SK-N-SH (cell line): ENCODE measurements around the gene SHH. TPM values are rescaled to one million over a fixed set of nuclear protein-coding genes. Genes with fewer than 3 reads are reported as not detected.

Experiments used
- CTCF ChIA-PET: fragments of 300-600, 350-600 bp; formaldehyde crosslinking; extraction: SDS; loops from one replicate; lab custom pipeline; 2021; lab: Yijun Ruan, JAX
- POLR2A ChIA-PET: fragments of 350-600 bp; sonication (Branson Sonifier 250); formaldehyde crosslinking; extraction: SDS; loops from one replicate; lab custom pipeline; 2020; ENCODE audit warnings: antibody characterized with exemption, inconsistent platforms; lab: Yijun Ruan, JAX
- DNase-seq: peaks from one replicate; pipeline ENCODE4 v3.0.0; 2012
- H2AFZ ChIP-seq: fragments of 200-600 bp; sonication (generic); 2 replicates; pipeline ENCODE4 v1.8.1; 2016; ENCODE audit warnings: antibody characterized with exemption, mild to moderate bottlenecking, low read depth
- H3F3A ChIP-seq: fragments of 200-600 bp; sonication (generic); replicated peaks from 2 replicates; pipeline ENCODE3; 2016; ENCODE audit warnings: antibody characterized with exemption, mild to moderate bottlenecking; ENCODE audit not compliant: insufficient read depth
- H3K27ac ChIP-seq, 2 experiments: fragments of 200-500 bp in 1 of 2; fragments of 200-600 bp in 1 of 2; sonication (Bioruptor generic) in 1 of 2; sonication (generic), shearing (Covaris generic) in 1 of 2; 2 replicates each; pipeline versions ENCODE4 v1.5.1 to v1.6.1; 2014 to 2016; ENCODE audit warnings: low read depth in 2 of 2, inconsistent platforms in 1 of 2, low read length in 1 of 2, mild to moderate bottlenecking in 1 of 2, mixed read lengths in 1 of 2
- H3K27me3 ChIP-seq: fragments of 200-600 bp; sonication (generic), shearing (Covaris generic); 2 replicates; pipeline ENCODE4 v1.6.1; 2016; ENCODE audit warnings: mixed run types; ENCODE audit not compliant: insufficient read depth
- H3K36me3 ChIP-seq, 2 experiments: fragments of 200-500 bp in 1 of 2; fragments of 200-600 bp in 1 of 2; sonication (Bioruptor generic) in 1 of 2; sonication (generic) in 1 of 2; replicated peaks in 1 of 2; 2 replicates each; pipeline versions ENCODE3 to v1.5.1; 2014 to 2016; ENCODE audit warnings: low read length in 1 of 2, mild to moderate bottlenecking in 1 of 2; ENCODE audit not compliant: insufficient read depth in 2 of 2, control insufficient read depth in 1 of 2
- H3K4me1 ChIP-seq, 2 experiments: fragments of 200-500 bp in 1 of 2; fragments of 200-600 bp in 1 of 2; sonication (Bioruptor generic) in 1 of 2; sonication (generic), shearing (Covaris generic) in 1 of 2; 2 replicates each; pipeline versions ENCODE4 v1.5.1 to v1.6.1; 2014 to 2016; ENCODE audit warnings: low read depth in 1 of 2, low read length in 1 of 2, mixed run types in 1 of 2; ENCODE audit not compliant: insufficient read depth in 2 of 2, control insufficient read depth in 1 of 2
- H3K4me2 ChIP-seq: fragments of 200-600 bp; sonication (generic), shearing (Covaris generic); 2 replicates; pipeline ENCODE4 v1.6.1; 2017; ENCODE audit warnings: mixed run types
- H3K4me3 ChIP-seq, 2 experiments: fragments of 200-500 bp in 1 of 2; fragments of 200-600 bp in 1 of 2; sonication (Bioruptor generic) in 1 of 2; sonication (generic), shearing (Covaris generic) in 1 of 2; 2 replicates each; pipeline versions ENCODE4 v1.5.1 to v1.8.1; 2014 to 2016; ENCODE audit warnings: low read depth in 2 of 2, inconsistent platforms in 1 of 2, low read length in 1 of 2, mild to moderate bottlenecking in 1 of 2, mixed read lengths in 1 of 2, moderate library complexity in 1 of 2
- H3K79me2 ChIP-seq: fragments of 200-600 bp; sonication (generic); 2 replicates; pipeline ENCODE4 v1.8.1; 2017; ENCODE audit warnings: mild to moderate bottlenecking; ENCODE audit not compliant: insufficient read depth
- H3K9ac ChIP-seq: fragments of 200-600 bp; sonication (generic); 2 replicates; pipeline ENCODE4 v1.6.1; 2017; ENCODE audit warnings: mixed run types
- H3K9me2 ChIP-seq: fragments of 200-600 bp; sonication (generic); 2 replicates; pipeline ENCODE4 v1.6.1; 2017; ENCODE audit warnings: mixed run types
- H3K9me3 ChIP-seq: fragments of 200-600 bp; sonication (generic); 2 replicates; pipeline ENCODE4 v1.6.1; 2017; ENCODE audit warnings: mixed run types, mild to moderate bottlenecking, moderate library complexity
- H4K20me1 ChIP-seq: fragments of 200-600 bp; sonication (generic); 2 replicates; pipeline ENCODE4 v1.6.1; 2017; ENCODE audit warnings: mild to moderate bottlenecking, mixed run types; ENCODE audit not compliant: insufficient read depth
- ELF1 ChIP-seq: IDR thresholded peaks from 2 replicates; pipeline ENCODE4 v1.4.0; 2012
- FOSL2 ChIP-seq: IDR thresholded peaks from 2 replicates; pipeline ENCODE4 v1.4.0; 2012; ENCODE audit warnings: low read depth, mild to moderate bottlenecking, moderate library complexity, borderline replicate concordance
- GATA2 ChIP-seq: sonication (generic); formaldehyde crosslinking; IDR thresholded peaks from 2 replicates; pipeline ENCODE4 v1.5.0; 2020; ENCODE audit warnings: mild to moderate bottlenecking, missing genetic modification reagents
- MAX ChIP-seq: IDR thresholded peaks from 2 replicates; pipeline ENCODE4 v1.4.0; 2012; ENCODE audit warnings: low read depth
- RCOR1 ChIP-seq: fragments of 150-350 bp; IDR thresholded peaks from 2 replicates; pipeline ENCODE4 v1.6.1; 2017; ENCODE audit warnings: antibody characterized with exemption, low read length
- RFX5 ChIP-seq: IDR thresholded peaks from 2 replicates; pipeline ENCODE4 v1.6.1; 2012; ENCODE audit warnings: mild to moderate bottlenecking, improper control_type of control experiment, low read length
- SIN3A ChIP-seq: IDR thresholded peaks from 2 replicates; pipeline ENCODE4 v1.6.1; 2012; ENCODE audit warnings: low read depth, mild to moderate bottlenecking, low read length, moderate library complexity, borderline replicate concordance
- USF2 ChIP-seq: fragments of 150-350 bp; IDR thresholded peaks from 2 replicates; pipeline ENCODE4 v1.6.1; 2017; ENCODE audit warnings: antibody characterized with exemption, low read length, low read depth, borderline replicate concordance
- YY1 ChIP-seq: IDR thresholded peaks from 2 replicates; pipeline ENCODE4 v1.4.0; 2012; ENCODE audit warnings: low read depth, mild to moderate bottlenecking
- WGBS: methylation state at CpG from one replicate; pipeline ENCODE4 v1.1.6; 2017; ENCODE audit warnings: low lambda C conversion rate; 5-methylcytosine and 5-hydroxymethylcytosine counted together
- polyA plus RNA-seq, 3 experiments: library from polyadenylated mRNA; depleted of rRNA; stranded (reverse); fragments of >200 nt; gene quantifications; 2 replicates each; pipeline ENCODE4 v1.2.3, GENCODE V29; 2012

SHH gene
- polyA plus RNA-seq, 1 of the 3 experiments (the other 2 are of a cell fraction): not detected

- DNase-seq: peak; percentile 43
- no peak for TF ChIP-seq GATA2 (CRISPR knock-in tag)
- no peak for TF ChIP-seq MAX
- TF ChIP-seq SIN3A: no peak
- TF ChIP-seq USF2: no peak
- H3K27me3 ChIP-seq: peaks cover 19% of the 10 kb centered on the region; the same call in 1 of the 2 replicates
- no peak overlapping the region for H3K4me3 ChIP-seq
- H3K9me2 ChIP-seq: no peaks in the 10 kb centered on the region
- no peaks in the 10 kb centered on the region for H3K79me2 ChIP-seq
- peaks cover 0 to 2% of the 10 kb centered on the region in 2 experiments; a peak in 1 of 4 replicates for H3K4me1 ChIP-seq
- H3K36me3 ChIP-seq: no peaks in the 10 kb centered on the region
- ChIA-PET CTCF (no interaction called here), POLR2A (no interaction called here)
- no peak overlapping the region for H3K27ac ChIP-seq
- no peaks in the 10 kb centered on the region for H4K20me1 ChIP-seq
- 74% methylated on average over 14 of the region's 14 CpGs for WGBS
- no peaks in the 10 kb centered on the region for H3K9me3 ChIP-seq
- no peak overlapping the region for H2AFZ ChIP-seq
- peaks cover 5% of the 10 kb centered on the region for H3F3A ChIP-seq
- no peak overlapping the region for H3K9ac ChIP-seq
- no peak overlapping the region for H3K4me2 ChIP-seq
Measured at GRCh38 chr7:155792315-155792960, 19.8 kb downstream of the SHH start.

GRCh38 chr7:155791836-155792235, 20.4 kb downstream of the SHH start:
- CTCF ChIA-PET: no interaction called here
- Histone ChIP-seq H4K20me1 (no peaks in the 10 kb centered on the region), H3K9me3 (no peaks in the 10 kb centered on the region), H3K79me2 (no peaks in the 10 kb centered on the region), H3K4me1 (peaks cover 0 to 7% of the 10 kb centered on the region in 2 experiments; a peak in 1 of 4 replicates), H3K36me3 (no peaks in the 10 kb centered on the region), H3K27me3 (peaks cover 18% of the 10 kb centered on the region; the same call in 1 of the 2 replicates), H3K9me2 (no peaks in the 10 kb centered on the region), H2AFZ (no peak overlapping the region), H3F3A (peaks cover 5% of the 10 kb centered on the region), H3K4me2 (no peak overlapping the region), H3K27ac (no peak overlapping the region), H3K9ac (no peak overlapping the region), H3K4me3 (no peak overlapping the region)
- POLR2A ChIA-PET: no interaction called here
- TF ChIP-seq ELF1 (no peak), SIN3A (no peak), YY1 (no peak)
- DNase-seq: peak; percentile 57
- 51% methylated on average over 6 of the region's 7 CpGs for WGBS

GRCh38 chr7:155791214-155791737, 21.0 kb downstream of the SHH start:
- Histone ChIP-seq H3K9ac (no peak overlapping the region), H3K4me2 (no peak overlapping the region), H3K27me3 (peaks cover 12% of the 10 kb centered on the region; the same call in 1 of the 2 replicates), H3K9me2 (no peaks in the 10 kb centered on the region), H2AFZ (no peak overlapping the region), H3F3A (peaks cover 5% of the 10 kb centered on the region), H3K4me3 (no peak overlapping the region), H4K20me1 (no peaks in the 10 kb centered on the region), H3K27ac (no peak overlapping the region), H3K4me1 (peaks cover 0 to 6% of the 10 kb centered on the region in 2 experiments; a peak in 1 of 4 replicates), H3K79me2 (no peaks in the 10 kb centered on the region), H3K9me3 (no peaks in the 10 kb centered on the region), H3K36me3 (no peaks in the 10 kb centered on the region)
- ChIA-PET POLR2A (no interaction called here), CTCF (interaction anchor here (1.4 kb wide), 1 partner anchor 22 kb away, joined by 4 read pairs; no protein-coding TSS in a partner anchor)
- no peak for DNase-seq
- WGBS: 54% methylated on average over 19 of the region's 19 CpGs
- TF ChIP-seq RFX5: no peak
- TF ChIP-seq FOSL2: no peak
- no peak for TF ChIP-seq RCOR1
